ENCODE results near the gene CYP2U1.
"Not testable (repeated sequence)": the region's sequence is repeated elsewhere in the genome, so short reads cannot be mapped to it uniquely, and the experiment has no call there.

CYP2U1 gene

DNA sequence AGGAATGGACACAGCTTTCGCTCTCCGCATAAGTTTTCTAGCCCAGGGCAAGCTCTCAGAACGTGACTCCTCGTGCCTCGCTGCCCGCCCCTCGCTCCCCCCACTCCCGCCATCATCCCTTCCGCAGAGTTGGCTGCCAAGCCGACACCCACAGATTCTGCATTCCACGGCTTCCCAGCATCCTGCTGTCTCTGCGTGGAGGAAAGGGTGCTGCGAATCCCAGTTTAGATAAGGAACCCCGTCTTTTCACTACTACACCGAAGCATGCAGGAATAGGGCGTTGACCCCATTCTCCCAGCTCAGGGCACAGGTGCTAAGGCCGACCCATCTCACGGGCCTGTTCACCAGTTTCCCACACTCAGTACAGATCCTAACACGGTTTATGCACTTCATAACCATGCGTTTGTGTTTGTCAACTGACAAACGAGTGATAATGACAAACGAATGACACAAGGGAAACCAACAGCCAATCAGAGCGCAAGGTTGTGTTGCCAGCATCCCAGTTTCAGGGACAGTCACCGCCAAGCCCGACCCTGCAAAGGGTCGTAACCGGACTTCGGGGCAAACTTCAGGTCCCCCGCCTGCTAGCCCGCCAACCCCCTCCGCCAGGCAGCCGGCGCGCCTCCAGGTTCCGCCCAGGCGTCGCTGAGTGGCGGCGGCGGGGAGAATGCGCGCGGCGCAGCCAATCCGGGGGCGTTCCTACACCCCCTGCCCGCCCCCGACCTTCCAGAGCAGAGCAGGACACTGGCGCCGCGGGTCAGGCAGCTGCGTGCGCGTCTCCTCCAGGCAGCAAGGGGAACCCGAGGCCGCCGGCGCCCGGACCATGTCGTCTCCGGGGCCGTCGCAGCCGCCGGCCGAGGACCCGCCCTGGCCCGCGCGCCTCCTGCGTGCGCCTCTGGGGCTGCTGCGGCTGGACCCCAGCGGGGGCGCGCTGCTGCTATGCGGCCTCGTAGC lies at the start of gene CYP2U1:
TSS of gene CYP2U1 (plus strand) at position 729 of the 954 bp plus-strand sequence. CDS start at position 824, 95 bp downstream.
- peak; percentile 72 to 82 (median 78) for DNase-seq

GRCh38 chr4:107885865-107886264 lies 45.5 kb upstream of the CYP2U1 start:
- no peak for DNase-seq

DNA sequence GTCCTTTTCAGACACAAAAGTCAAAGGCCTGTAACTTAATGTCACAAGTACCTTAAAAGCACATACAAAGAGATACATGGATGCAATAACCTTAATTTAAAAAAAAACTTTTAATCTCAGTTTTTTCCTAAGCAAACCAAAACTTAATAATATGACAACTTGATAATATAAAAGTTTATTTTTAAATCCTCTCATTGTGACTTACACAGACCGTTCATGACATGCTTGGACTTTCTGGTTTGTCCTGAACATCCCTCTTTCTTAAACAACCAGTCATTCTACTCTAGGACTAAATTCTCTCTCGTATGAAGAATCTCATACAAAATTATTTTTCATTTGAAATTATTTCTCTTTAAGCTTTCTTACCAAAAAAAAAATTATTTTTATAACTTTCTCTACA lies 43.1 kb upstream of the CYP2U1 start:
- no peak for DNase-seq

DNA sequence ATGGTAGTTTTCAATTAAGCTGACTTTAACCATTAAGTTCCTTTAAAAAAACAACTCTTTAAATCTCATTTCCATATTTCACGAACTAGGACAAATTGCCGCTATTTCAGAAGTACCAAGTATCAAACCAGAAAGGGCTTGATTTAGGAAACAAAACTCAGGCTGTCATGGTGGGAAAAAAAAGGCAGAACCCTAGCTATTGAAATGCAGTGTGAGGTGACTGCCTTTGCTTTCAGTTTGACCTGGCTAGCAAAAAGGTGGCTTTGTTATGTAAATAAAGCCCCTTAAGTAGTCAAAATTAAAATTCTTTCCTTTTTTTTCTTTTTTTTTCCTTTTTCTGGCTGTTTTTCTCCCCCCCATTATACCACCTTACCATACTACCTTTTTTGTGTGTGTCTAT lies 40.6 kb upstream of the CYP2U1 start:
- DNase-seq = no peak

- no peak for DNase-seq
Observed at GRCh38 chr4:107891299-107891698, 40.0 kb upstream of the CYP2U1 start.

GRCh38 chr4:107893171-107894137 lies 37.9 kb upstream of the CYP2U1 start:
- no peak for DNase-seq

DNA sequence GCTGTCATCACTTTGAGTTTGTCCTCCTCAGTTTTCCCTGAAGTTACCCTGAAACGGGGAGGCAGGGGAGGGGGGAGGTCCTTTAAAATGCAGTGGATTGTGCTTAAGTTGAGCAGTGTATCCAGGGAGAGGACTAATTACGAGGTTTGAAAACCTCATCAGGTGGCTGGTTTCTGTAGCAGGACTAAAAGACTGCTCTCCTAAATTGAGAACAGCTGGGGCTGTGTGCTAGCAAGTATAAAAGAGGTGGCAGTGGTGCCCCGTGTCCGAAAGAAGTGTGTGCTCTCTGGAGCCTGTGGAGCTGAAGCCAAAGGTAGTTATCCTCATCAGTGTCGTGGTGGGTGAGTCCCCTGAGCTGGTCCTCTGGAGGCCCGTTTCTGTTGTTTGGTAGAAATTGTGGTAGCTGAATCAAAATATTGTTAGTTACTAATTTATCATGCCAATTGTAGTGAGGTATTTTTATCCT lies 37.2 kb upstream of the CYP2U1 start:
- no peak for DNase-seq

- no peak for DNase-seq
Observed at GRCh38 chr4:107896158-107896645, 35.1 kb upstream of the CYP2U1 start.

DNA sequence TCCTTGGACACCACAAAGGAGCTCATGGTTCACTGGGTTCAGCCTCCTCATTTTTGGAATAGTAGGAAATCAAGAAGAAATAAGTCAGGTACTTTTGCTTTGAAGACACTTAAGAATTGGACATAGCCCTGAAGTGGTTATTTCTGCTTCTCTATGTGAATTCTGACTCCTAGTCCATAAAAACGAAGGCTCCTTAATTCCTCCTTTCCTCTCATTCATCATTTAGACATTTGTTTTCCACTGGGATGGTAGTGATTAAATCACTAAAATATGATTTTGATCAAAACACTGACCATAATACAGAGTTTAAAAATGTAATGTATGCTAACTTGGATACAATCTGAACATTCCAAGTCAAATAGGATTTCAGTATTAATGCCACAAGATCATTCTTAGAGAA lies 34.7 kb upstream of the CYP2U1 start:
- no peak for DNase-seq

- no peak for DNase-seq
Observed at GRCh38 chr4:107897823-107898222, 33.5 kb upstream of the CYP2U1 start.

DNA sequence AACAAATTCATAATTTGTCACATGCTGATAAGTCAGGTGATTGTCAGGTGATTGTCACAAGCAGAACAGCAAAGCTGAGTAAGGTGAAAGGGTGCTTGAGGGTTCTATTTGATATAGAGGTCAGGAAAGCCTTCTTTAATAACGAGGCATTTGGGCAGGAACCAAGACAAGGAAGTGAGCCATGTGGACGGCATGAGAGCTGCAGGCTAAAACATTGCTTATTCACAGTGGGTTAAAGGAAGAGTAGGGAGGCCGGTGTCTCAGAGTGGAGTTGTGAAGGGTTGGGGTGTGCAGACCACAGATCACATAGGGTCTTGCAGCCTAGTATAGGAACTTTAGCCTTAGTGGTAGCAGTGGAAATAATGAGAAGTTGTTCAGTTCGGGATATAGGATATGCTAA lies 31.3 kb upstream of the CYP2U1 start:
- DNase-seq = no peak

DNA sequence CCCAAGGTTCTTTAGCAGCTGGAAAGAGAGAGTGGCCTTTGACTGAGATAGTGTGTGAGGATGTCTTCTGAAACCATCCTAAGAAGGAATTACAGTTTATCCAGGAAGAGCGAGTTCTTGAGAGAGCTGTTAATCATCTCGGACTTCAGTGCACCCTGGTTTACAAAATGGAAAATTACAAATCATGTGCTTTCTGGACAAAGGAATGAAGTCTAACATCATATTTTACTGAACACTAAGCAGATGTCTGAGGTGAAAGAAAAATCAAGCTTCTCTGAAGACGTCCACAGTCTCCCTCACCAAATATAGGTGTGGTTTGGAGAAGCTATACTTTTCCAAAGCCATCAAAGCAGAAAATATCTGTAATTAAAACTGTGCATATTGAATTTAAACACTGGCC lies 30.8 kb upstream of the CYP2U1 start:
- DNase-seq = no peak

DNA sequence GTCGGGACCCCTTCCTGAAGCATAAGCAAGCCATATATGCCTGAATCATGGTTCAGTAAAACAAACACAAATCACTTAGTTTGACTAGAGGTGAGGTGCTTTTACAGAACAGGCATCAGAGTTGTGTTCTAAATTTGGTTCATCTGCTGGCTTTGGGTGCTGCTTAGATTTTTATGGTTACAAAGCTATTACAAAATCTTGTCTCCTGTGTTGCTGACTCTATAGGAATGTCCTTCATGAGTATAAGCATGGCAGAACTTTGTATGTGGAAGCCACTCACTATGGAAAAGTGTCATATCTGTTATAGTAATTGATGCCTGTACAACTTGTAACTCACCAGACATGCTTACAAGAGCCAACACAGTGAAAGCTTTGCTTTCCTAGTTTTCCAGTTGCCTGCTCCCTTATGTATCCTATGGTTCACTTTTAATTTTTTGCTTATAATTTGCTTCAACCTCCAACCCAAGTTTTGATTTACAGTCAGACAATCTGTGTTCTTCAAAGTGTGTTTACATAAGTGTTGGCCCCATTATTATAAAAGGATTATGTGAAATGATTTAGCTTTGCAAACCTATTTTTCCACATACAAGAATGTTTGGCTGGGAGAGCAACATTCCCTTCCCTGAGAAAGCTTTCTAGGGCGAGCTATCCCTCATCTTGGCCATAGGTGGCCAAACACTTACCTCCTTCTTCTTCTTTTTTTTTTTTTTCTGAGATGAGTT lies 30.0 kb upstream of the CYP2U1 start:
- DNase-seq = no peak

GRCh38 chr4:107902715-107903114 lies 28.6 kb upstream of the CYP2U1 start:
- DNase-seq = no peak

- not testable (repeated sequence) for DNase-seq
Observed at GRCh38 chr4:107905082-107905481, 26.3 kb upstream of the CYP2U1 start.

GRCh38 chr4:107906458-107907100 lies 24.8 kb upstream of the CYP2U1 start:
- no peak for DNase-seq

DNA sequence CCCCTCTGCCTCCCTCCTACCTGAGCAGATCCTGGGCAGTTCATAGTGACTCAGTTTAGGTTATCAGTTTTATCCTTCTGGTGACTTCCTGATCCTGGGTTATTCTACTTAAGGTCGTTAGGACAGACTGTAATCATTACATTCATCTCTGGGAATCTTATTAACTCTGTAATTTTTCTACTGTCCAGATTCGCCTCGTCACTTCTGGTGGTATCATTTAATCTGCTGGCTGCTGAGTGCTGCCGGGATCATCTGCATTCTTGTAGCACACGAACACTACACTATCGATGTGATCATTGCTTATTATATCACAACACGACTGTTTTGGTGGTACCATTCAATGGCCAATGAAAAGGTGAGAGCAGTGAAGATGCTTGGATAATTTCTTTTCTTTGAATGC lies 23.0 kb upstream of the CYP2U1 start:
- no peak for DNase-seq

DNA sequence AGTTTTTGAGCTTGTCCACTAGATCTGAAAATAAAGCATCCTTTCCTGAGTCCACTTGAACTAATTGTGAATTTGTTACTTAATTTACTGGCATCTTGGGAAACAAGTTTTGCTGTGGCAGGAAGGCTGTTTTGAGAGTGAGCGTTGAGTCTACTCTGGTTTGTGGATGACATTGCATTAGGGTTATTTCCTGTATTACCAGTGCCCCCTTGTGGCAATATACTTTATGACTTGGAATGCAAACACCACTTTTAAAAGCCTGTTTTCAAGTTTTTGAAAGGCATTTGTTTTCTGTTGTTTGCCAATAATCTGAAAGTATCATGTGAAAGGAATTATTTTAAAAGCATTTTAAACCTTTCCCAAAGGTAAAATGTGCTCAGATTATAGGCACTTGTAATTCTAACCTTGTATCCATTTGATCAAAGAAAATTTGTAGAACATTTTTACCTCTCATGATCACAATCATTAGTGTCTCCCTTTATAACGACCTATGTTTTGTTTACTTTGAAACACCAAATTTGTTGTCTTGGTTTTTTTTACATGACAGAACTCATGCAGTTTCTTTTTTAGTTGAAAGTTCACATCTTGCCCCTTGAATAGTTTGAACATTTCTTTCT lies 18.0 kb upstream of the CYP2U1 start:
- peak in 5 of 6 experiments; percentile 1 to 74 (median 54) for DNase-seq

DNA sequence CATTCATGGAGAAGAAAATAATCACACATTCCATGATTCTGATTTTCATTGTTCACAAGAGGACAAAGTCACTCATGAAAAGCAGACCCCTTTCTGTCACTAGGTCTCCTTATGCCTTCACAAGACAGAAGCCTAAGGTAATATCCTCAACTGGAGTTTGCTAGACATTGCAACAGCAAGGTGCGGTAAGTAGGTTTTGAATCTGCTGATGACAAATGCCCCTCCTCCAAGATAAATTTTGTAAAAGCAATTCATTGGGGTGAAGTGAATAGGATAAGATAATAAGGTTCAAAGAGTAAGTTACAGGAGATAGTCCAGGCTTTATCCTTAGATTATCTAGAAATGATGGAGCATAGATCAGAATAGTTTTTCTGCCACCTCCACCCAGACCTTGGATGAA lies 16.1 kb upstream of the CYP2U1 start:
- DNase-seq = no peak

GRCh38 chr4:107916623-107917022 lies 14.7 kb upstream of the CYP2U1 start:
- no peak for DNase-seq

GRCh38 chr4:107917500-107917899 lies 13.8 kb upstream of the CYP2U1 start:
- DNase-seq = no peak

All from stimulated activated naive CD4-positive, alpha-beta T cell (primary cell).